GM19238 (cell line): ENCODE data around the gene GNB2.
A peak's percentile ranks its signal among the peaks of the same experiment; 100 is the strongest.
"Not testable (repeated sequence)": the region's sequence is repeated elsewhere in the genome, so short reads cannot be mapped to it uniquely, and the experiment has no call there.

ENCODE experiments used
- DNase-seq: peaks from one replicate; pipeline ENCODE4 v3.0.0; 2011; ENCODE audit warnings: low spot score; ENCODE audit not compliant: insufficient read length

GNB2 gene

GRCh38 chr7:100694098-100694745 is 20.7 kb downstream of the GNB2 start, which contains the start of gene GIGYF1:
TSS of gene GIGYF1 (minus strand) at chr7:100694250. CDS start at chr7:100688238, 6,012 bp downstream.
- DNase-seq, result peak; percentile 85

GRCh38 chr7:100696123-100696521 is 22.6 kb downstream of the GNB2 start:
- no peak for DNase-seq

GRCh38 chr7:100699018-100699417 is 25.5 kb downstream of the GNB2 start:
- no peak for DNase-seq

GRCh38 chr7:100701089-100701488 is 27.5 kb downstream of the GNB2 start:
- DNase-seq, result not testable (repeated sequence)

GRCh38 chr7:100705320-100705752 is 31.8 kb downstream of the GNB2 start:
- peak; percentile 90 for DNase-seq

- peak; percentile 95 for DNase-seq
Measured at GRCh38 chr7:100705753-100706671, 32.5 kb downstream of the GNB2 start, which contains the start of gene POP7. TSS of gene POP7 (plus strand) at chr7:100706121. CDS start at chr7:100706831, 710 bp downstream.

- DNase-seq, result no peak
Measured at GRCh38 chr7:100706672-100707311, 33.3 kb downstream of the GNB2 start.

- no peak for DNase-seq
Measured at GRCh38 chr7:100708395-100708794, 34.9 kb downstream of the GNB2 start.

GRCh38 chr7:100710452-100710851 is 36.9 kb downstream of the GNB2 start:
- DNase-seq, result no peak

GRCh38 chr7:100711369-100711768 is 37.8 kb downstream of the GNB2 start:
- DNase-seq, result no peak

GRCh38 chr7:100714725-100715124 is 41.2 kb downstream of the GNB2 start:
- no peak for DNase-seq

- DNase-seq, result not testable (repeated sequence)
Measured at GRCh38 chr7:100717073-100717472, 43.5 kb downstream of the GNB2 start.

- no peak for DNase-seq
Measured at GRCh38 chr7:100719523-100720278, 46.2 kb downstream of the GNB2 start.

- no peak for DNase-seq
Measured at GRCh38 chr7:100720279-100720670, 46.7 kb downstream of the GNB2 start, which contains the start of gene EPO. TSS of gene EPO (plus strand) at chr7:100720468. CDS start at chr7:100720981, 513 bp downstream.

- no peak for DNase-seq
Measured at GRCh38 chr7:100720671-100721504, 47.3 kb downstream of the GNB2 start.

- no peak for DNase-seq
Measured at GRCh38 chr7:100721505-100721812, 47.9 kb downstream of the GNB2 start.

- DNase-seq, result no peak
Measured at GRCh38 chr7:100722480-100723212, 49.1 kb downstream of the GNB2 start.

GRCh38 chr7:100723732-100724275 is 50.3 kb downstream of the GNB2 start:
- no peak for DNase-seq

- not testable (repeated sequence) for DNase-seq
Measured at GRCh38 chr7:100724364-100724763, 50.8 kb downstream of the GNB2 start.
